IMR-90 (cell line): ENCODE measurements around the gene CTNNAL1. TPM values are rescaled to one million over a fixed set of nuclear protein-coding genes. Genes with fewer than 3 reads are reported as not detected.

ENCODE experiments used
- ATAC-seq: fragments of 200-7000 bp; cut with Tn5 transposase; 2 replicates; pipeline ENCODE4 v1.9.1; 2020; ENCODE audit warnings: low read depth, mild to moderate bottlenecking, moderate library complexity
- BruUV-seq: library from RNA; stranded (reverse); fragments of 400-500 nt; replicated peaks from 2 replicates; lab custom pipeline; 2021; lab: Mats Ljungman, UMichigan
- CTCF ChIA-PET: fragments of 300-600 bp; formaldehyde crosslinking; extraction: SDS; loops from one replicate; lab custom pipeline; 2021; ENCODE audit warnings: antibody characterized with exemption; lab: Yijun Ruan, JAX
- POLR2A ChIA-PET: fragments of 300-600 bp; sonication (Branson Sonifier 250); formaldehyde crosslinking; loops from one replicate; lab custom pipeline; 2022; ENCODE audit warnings: antibody characterized with exemption; ENCODE audit not compliant: unreplicated experiment; lab: Charles Lee
- DNase-seq: peaks from one replicate; pipeline ENCODE4 v3.0.0; 2013
- H2AFZ ChIP-seq: replicated peaks from 2 replicates; pipeline ENCODE3; 2013; ENCODE audit warnings: low read length, mild to moderate bottlenecking; ENCODE audit not compliant: poor library complexity
- H2AK5ac ChIP-seq: 2 replicates; pipeline ENCODE4 v1.6.1; 2013; ENCODE audit warnings: low read depth, low read length, inconsistent platforms
- H2AK9ac ChIP-seq: replicated peaks from 2 replicates; pipeline ENCODE3; 2013; ENCODE audit warnings: mild to moderate bottlenecking, low read depth, low read length, moderate library complexity; ENCODE audit not compliant: poor library complexity
- H2BK120ac ChIP-seq: 2 replicates; pipeline ENCODE4 v1.6.1; 2013; ENCODE audit warnings: low read depth, low read length, inconsistent platforms
- H2BK15ac ChIP-seq: 3 replicates; pipeline ENCODE4 v1.6.1; 2013; ENCODE audit warnings: low read depth, low read length, inconsistent platforms
- H2BK20ac ChIP-seq: 2 replicates; pipeline ENCODE4 v1.6.1; 2013; ENCODE audit warnings: low read depth, mild to moderate bottlenecking, inconsistent platforms, low read length, moderate library complexity
- H2BK5ac ChIP-seq: 2 replicates; pipeline ENCODE4 v1.6.1; 2013; ENCODE audit warnings: mild to moderate bottlenecking, low read depth, low read length, inconsistent platforms; ENCODE audit not compliant: poor library complexity, severe bottlenecking
- H3K14ac ChIP-seq: replicated peaks from 2 replicates; pipeline ENCODE4 v1.6.1; 2013; ENCODE audit warnings: low read depth, low read length, inconsistent platforms
- H3K18ac ChIP-seq: 2 replicates; pipeline ENCODE4 v1.6.1; 2013; ENCODE audit warnings: low read depth, low read length, control low read depth
- H3K23ac ChIP-seq: 2 replicates; pipeline ENCODE4 v1.6.1; 2013; ENCODE audit warnings: low read depth, low read length, inconsistent platforms
- H3K27ac ChIP-seq: 2 replicates; pipeline ENCODE4 v1.5.1; 2013; ENCODE audit warnings: mild to moderate bottlenecking, control low read depth, low read length; ENCODE audit not compliant: insufficient read depth
- H3K27me3 ChIP-seq: 2 replicates; pipeline ENCODE4 v1.6.1; 2013; ENCODE audit warnings: low read length; ENCODE audit not compliant: control insufficient read depth, insufficient read depth
- H3K36me3 ChIP-seq: 2 replicates; pipeline ENCODE4 v1.6.1; 2013; ENCODE audit warnings: low read length, mixed read lengths; ENCODE audit not compliant: control insufficient read depth, insufficient read depth
- H3K4ac ChIP-seq: 2 replicates; pipeline ENCODE4 v1.6.1; 2013; ENCODE audit warnings: low read depth, low read length, inconsistent platforms
- H3K4me1 ChIP-seq: 2 replicates; pipeline ENCODE4 v1.6.1; 2013; ENCODE audit warnings: low read length, mixed read lengths; ENCODE audit not compliant: control insufficient read depth, insufficient read depth
- H3K4me2 ChIP-seq: 2 replicates; pipeline ENCODE4 v1.6.1; 2013; ENCODE audit warnings: low read depth, mild to moderate bottlenecking, control low read depth, low read length, moderate library complexity
- H3K4me3 ChIP-seq: 2 replicates; pipeline ENCODE4 v1.5.1; 2013; ENCODE audit warnings: low read depth, mild to moderate bottlenecking, control low read depth, low read length, moderate library complexity; ENCODE audit not compliant: insufficient read depth
- H3K56ac ChIP-seq: 2 replicates; pipeline ENCODE4 v1.6.1; 2013; ENCODE audit warnings: low read length, inconsistent platforms; ENCODE audit not compliant: insufficient read depth; ENCODE audit errors: extremely low read depth
- H3K79me1 ChIP-seq, 2 experiments: 2 replicates each; pipeline ENCODE4 v1.6.1; 2013; ENCODE audit warnings: low read length in 2 of 2, inconsistent platforms in 1 of 2, low read depth in 1 of 2
- H3K9ac ChIP-seq: 2 replicates; pipeline ENCODE4 v1.6.1; 2013; ENCODE audit warnings: low read depth, low read length, control low read depth
- H3K9me1 ChIP-seq: 2 replicates; pipeline ENCODE4 v1.6.1; 2013; ENCODE audit warnings: low read length, inconsistent platforms; ENCODE audit not compliant: insufficient read depth
- H3K9me3 ChIP-seq: 2 replicates; pipeline ENCODE4 v1.6.1; 2013; ENCODE audit warnings: low read length; ENCODE audit not compliant: control insufficient read depth, insufficient read depth
- H4K20me1 ChIP-seq: 2 replicates; pipeline ENCODE4 v1.6.1; 2013; ENCODE audit warnings: low read length, inconsistent platforms; ENCODE audit not compliant: insufficient read depth
- H4K5ac ChIP-seq: 2 replicates; pipeline ENCODE4 v1.6.1; 2013; ENCODE audit warnings: mild to moderate bottlenecking, low read depth, low read length, control low read depth
- H4K8ac ChIP-seq, 2 experiments: 2 replicates each; pipeline ENCODE4 v1.6.1; 2013; ENCODE audit warnings: low read depth in 2 of 2, low read length in 2 of 2, control low read depth in 1 of 2, inconsistent platforms in 1 of 2
- H4K91ac ChIP-seq: 2 replicates; pipeline ENCODE4 v1.6.1; 2013; ENCODE audit warnings: low read depth, low read length, inconsistent platforms; ENCODE audit not compliant: insufficient read depth
- CEBPB ChIP-seq: IDR thresholded peaks from 2 replicates; pipeline ENCODE4 v1.6.1; 2012; ENCODE audit warnings: low read depth, low read length, improper control_type of control experiment
- FOS ChIP-seq: fragments of 150-350 bp; IDR thresholded peaks from 2 replicates; pipeline ENCODE4 v1.6.1; 2016; ENCODE audit warnings: low read depth, low read length
- RAD21 ChIP-seq: IDR thresholded peaks from 2 replicates; pipeline ENCODE4 v1.6.1; 2012; ENCODE audit warnings: low read length, improper control_type of control experiment
- RCOR1 ChIP-seq: IDR thresholded peaks from 2 replicates; pipeline ENCODE4 v1.6.1; 2012; ENCODE audit warnings: mild to moderate bottlenecking, low read length, improper control_type of control experiment; ENCODE audit not compliant: insufficient replicate concordance
- WGBS, 2 experiments: methylation state at CpG; one replicate each; pipeline versions ENCODE4 v1.1.5 to v1.1.7; 2013; ENCODE audit warnings: missing lambda C conversion rate in 2 of 2; ENCODE audit not compliant: insufficient read length in 1 of 2; ENCODE audit errors: extremely low coverage in 2 of 2; 5-methylcytosine and 5-hydroxymethylcytosine counted together
- dilution Hi-C: fragments of 300-500 bp; cut with HindIII; formaldehyde crosslinking; loops from one replicate; pipeline ENCODE4 v1.14.3; 2018; ENCODE audit warnings: low sequenced_read_pairs; ENCODE audit not compliant: unreplicated experiment
- in situ Hi-C: fragments of 300-500 bp; cut with MboI; formaldehyde crosslinking; loops from 3 replicates; pipeline ENCODE4 v1.14.3; 2019; ENCODE audit warnings: low sequenced_read_pairs, inconsistent platforms, mixed read lengths
- intact Hi-C: fragments of 100-400 bp; cut with micrococcal nuclease; formaldehyde crosslinking; loops from 2 replicates; pipeline ENCODE4 v1.10.0; 2022
- polyA plus RNA-seq, 3 experiments: library from polyadenylated mRNA; depleted of rRNA; stranded (reverse); fragments of >200 nt; gene quantifications; 2 replicates each; pipeline ENCODE4 v1.2.3, GENCODE V29; 2012; ENCODE audit warnings: low replicate concordance in 1 of 3
- total RNA-seq: library from RNA; depleted of rRNA; stranded (reverse); fragments of >200 nt; gene quantifications from 2 replicates; pipeline ENCODE4 v1.2.3, GENCODE V29; 2012
- TF ChIP-seq, protein P1 (sequence below): conservative IDR thresholded peaks from 2 replicates; pipeline ENCODE4 v1.5.1; 2012; ENCODE audit warnings: mild to moderate bottlenecking, low read depth, low read length, improper control_type of control experiment

CTNNAL1 gene
- total and polyA plus RNA-seq, 2 of the 4 experiments (the other 2 are of a cell fraction), result 72.3 to 131 TPM

DNA sequence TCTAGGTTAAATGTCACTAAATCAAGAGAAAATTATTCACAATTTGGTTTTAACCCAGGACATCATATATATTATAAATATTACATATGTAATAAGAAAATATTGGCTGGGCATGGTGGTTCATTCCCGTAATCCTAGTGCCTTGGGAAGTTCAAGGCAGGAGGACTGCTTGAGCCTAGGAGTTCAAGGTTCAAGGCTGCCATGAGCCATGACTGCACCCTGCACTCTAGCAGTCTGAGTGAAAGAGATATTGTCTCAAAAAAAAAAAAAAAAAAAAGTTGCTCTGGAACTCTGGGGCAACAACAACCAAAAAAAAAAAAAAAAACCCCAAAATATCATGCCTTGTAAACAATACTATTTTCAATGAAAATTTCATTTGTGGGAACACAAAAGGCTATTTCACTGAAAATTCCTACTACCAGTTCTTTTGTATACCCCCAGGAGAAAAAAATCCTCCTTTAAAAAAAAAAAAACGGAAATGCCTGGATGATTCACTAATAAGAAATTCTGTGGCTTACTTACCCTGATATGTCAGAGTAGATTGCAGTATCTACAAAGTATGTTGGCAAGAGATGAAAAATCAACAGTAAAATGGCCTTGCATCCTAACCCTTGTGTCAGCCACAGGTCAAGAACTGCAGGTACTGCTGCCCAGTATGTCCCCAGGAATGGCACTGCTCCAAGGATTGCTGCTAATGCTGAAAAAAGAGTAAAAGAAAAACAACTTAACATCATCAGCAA is 22.6 kb upstream of the CTNNAL1 start:
- H2BK120ac ChIP-seq, result peak overlapping the region; percentile 98
- no peak overlapping the region for H2AK9ac ChIP-seq
- peak; percentile 84 for ATAC-seq
- peak overlapping the region; percentile 86 for H3K14ac ChIP-seq
- H3K27ac ChIP-seq, result peak overlapping the region; percentile 98
- no peaks in the 10 kb centered on the region for H3K27me3 ChIP-seq
- peak overlapping the region; percentile 94 for H3K23ac ChIP-seq
- no peak overlapping the region for H3K9ac ChIP-seq
- H3K18ac ChIP-seq, result peak overlapping the region; percentile 84
- H2AK5ac ChIP-seq, result peak overlapping the region; percentile 98
- no TSS peak for BruUV-seq
- H3K4me2 ChIP-seq, result peak overlapping the region; percentile 44
- peak overlapping the region; percentile 51; the same call in 1 of the 3 replicates for H2BK15ac ChIP-seq
- no peaks in the 10 kb centered on the region for H3K9me3 ChIP-seq
- peaks cover 16% of the 10 kb centered on the region for H3K4me1 ChIP-seq
- peak; percentile 85 for DNase-seq
- peak overlapping the region; percentile 47 to 82; a peak in 3 of 4 replicates for H4K8ac ChIP-seq
- WGBS, 2 experiments, result no CpG with 5 or more reads among the region's 2 CpGs
- H3K4ac ChIP-seq, result peak overlapping the region; percentile 98
- in situ Hi-C loops, result no loop called here
- peaks cover 10% of the 10 kb centered on the region; the same call in 1 of the 2 replicates for H3K9me1 ChIP-seq
- peak overlapping the region; percentile 96 for H4K91ac ChIP-seq
- H3K56ac ChIP-seq, result peak overlapping the region; percentile 42
- H2BK5ac ChIP-seq, result peak overlapping the region; percentile 100
- TF ChIP-seq FOS (peak; percentile 87), RCOR1 (peak; percentile 79), RAD21 (no peak), CEBPB (peak; percentile 83)
- TF ChIP-seq, protein P1, sequence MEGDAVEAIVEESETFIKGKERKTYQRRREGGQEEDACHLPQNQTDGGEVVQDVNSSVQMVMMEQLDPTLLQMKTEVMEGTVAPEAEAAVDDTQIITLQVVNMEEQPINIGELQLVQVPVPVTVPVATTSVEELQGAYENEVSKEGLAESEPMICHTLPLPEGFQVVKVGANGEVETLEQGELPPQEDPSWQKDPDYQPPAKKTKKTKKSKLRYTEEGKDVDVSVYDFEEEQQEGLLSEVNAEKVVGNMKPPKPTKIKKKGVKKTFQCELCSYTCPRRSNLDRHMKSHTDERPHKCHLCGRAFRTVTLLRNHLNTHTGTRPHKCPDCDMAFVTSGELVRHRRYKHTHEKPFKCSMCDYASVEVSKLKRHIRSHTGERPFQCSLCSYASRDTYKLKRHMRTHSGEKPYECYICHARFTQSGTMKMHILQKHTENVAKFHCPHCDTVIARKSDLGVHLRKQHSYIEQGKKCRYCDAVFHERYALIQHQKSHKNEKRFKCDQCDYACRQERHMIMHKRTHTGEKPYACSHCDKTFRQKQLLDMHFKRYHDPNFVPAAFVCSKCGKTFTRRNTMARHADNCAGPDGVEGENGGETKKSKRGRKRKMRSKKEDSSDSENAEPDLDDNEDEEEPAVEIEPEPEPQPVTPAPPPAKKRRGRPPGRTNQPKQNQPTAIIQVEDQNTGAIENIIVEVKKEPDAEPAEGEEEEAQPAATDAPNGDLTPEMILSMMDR, result no peak
- dilution Hi-C loops, result no loop called here
- intact Hi-C loops, result loop anchor here (1.0 kb wide), 2 partner anchors 83 to 313 kb away; partner anchors contain the start of gene TMEM245
- CTCF ChIA-PET, result no interaction called here
- peaks cover 27 to 43% of the 10 kb centered on the region in 2 experiments; a peak in 3 of 4 replicates for H3K79me1 ChIP-seq
- POLR2A ChIA-PET, result interaction anchor here (0.6 kb wide), 1 partner anchor 53 kb away, joined by 4 read pairs; no protein-coding TSS in a partner anchor
- no peak overlapping the region for H3K4me3 ChIP-seq
- H4K5ac ChIP-seq, result peak overlapping the region; percentile 72
- peaks cover 3% of the 10 kb centered on the region; the same call in 1 of the 2 replicates for H4K20me1 ChIP-seq
- H2AFZ ChIP-seq, result no peak overlapping the region
- H2BK20ac ChIP-seq, result peak overlapping the region; percentile 99
- peaks cover 11% of the 10 kb centered on the region for H3K36me3 ChIP-seq
